ENCODE results near the gene GPR37. TPM values are rescaled to one million over a fixed set of nuclear protein-coding genes. Genes with fewer than 3 reads are reported as not detected.

GPR37 gene, protein sequence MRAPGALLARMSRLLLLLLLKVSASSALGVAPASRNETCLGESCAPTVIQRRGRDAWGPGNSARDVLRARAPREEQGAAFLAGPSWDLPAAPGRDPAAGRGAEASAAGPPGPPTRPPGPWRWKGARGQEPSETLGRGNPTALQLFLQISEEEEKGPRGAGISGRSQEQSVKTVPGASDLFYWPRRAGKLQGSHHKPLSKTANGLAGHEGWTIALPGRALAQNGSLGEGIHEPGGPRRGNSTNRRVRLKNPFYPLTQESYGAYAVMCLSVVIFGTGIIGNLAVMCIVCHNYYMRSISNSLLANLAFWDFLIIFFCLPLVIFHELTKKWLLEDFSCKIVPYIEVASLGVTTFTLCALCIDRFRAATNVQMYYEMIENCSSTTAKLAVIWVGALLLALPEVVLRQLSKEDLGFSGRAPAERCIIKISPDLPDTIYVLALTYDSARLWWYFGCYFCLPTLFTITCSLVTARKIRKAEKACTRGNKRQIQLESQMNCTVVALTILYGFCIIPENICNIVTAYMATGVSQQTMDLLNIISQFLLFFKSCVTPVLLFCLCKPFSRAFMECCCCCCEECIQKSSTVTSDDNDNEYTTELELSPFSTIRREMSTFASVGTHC
- 10.8 TPM for total RNA-seq

GRCh38 chr7:124765401-124766352, at the start of gene GPR37:
Gene GPR37, minus strand, starts transcription at chr7:124765792. Its CDS starts 816 bp downstream, at chr7:124764976.

Other genes starting within 250 kb of the GPR37 start
- gene POT1, start 164.0 kb upstream of the GPR37 start, total RNA-seq: 47.7 TPM

Measured in diencephalon (tissue), 1 donor.